ENCODE results near the gene ELFN2. TPM values are rescaled to one million over a fixed set of nuclear protein-coding genes. Genes with fewer than 3 reads are reported as not detected.

Gene ELFN2
- total RNA-seq: under 0.01 and 0.32 TPM in 2 replicates

DNA sequence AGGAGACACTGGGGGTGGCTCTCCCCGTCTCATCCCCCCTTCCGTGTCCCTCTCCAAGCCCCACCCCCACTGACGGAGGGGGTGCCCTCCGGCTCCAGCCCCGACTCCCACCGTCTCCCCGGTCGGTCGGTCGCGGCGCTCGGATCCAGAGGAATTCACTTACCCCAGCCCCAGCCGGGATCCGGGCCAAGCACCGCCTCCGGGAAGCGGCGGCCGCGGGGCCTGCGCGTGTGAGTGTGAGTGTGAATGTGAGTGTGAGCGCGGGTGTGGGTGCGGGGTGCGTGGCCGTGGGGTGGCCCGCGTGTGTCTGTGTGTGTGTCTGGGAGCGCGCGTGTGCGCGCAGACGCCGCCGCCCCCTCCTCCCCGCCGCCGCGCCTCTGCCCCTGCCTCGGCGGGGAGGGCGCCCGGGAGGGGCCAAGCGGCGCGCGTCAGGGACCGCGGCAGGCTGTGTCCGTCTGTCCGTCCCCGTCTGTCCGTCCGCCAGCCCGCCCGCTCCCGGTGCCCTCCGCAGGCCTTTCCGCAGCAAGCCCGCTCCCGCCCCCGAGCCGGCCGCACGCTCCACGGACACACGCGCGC is at the start of gene ELFN2:
ELFN2 (minus strand) TSS at position 345 of the 576 bp plus-strand sequence. CDS start 51,945 bp downstream, outside the sequence.
- peak; percentile 30 for DNase-seq (ENCODE audit: low read depth)
- no peak for TF ChIP-seq CTCF (IDR thresholded peaks at IDR 0.05; ENCODE audit: insufficient read depth, low read depth, low read length)
- peak within 1 kb of the TSS; percentile 60 for H3K4me3 ChIP-seq (ENCODE audit: low read depth, low read length)

GRCh38 chr22:37476389-37477329 is 49.4 kb upstream of the ELFN2 start:
- DNase-seq (ENCODE audit: low read depth): no peak
- no peak for TF ChIP-seq CTCF (IDR thresholded peaks at IDR 0.05; ENCODE audit: insufficient read depth, low read depth, low read length)
- no peak overlapping the region for H3K4me3 ChIP-seq (ENCODE audit: low read depth, low read length)

GRCh38 chr22:37474447-37475090 is 47.3 kb upstream of the ELFN2 start:
- no peak overlapping the region for H3K4me3 ChIP-seq (ENCODE audit: low read depth, low read length)
- no peak for TF ChIP-seq CTCF (IDR thresholded peaks at IDR 0.05; ENCODE audit: insufficient read depth, low read depth, low read length)
- DNase-seq (ENCODE audit: low read depth): no peak

- DNase-seq (ENCODE audit: low read depth): no peak
- TF ChIP-seq CTCF (IDR thresholded peaks at IDR 0.05; ENCODE audit: insufficient read depth, low read depth, low read length): no peak
- no peak overlapping the region for H3K4me3 ChIP-seq (ENCODE audit: low read depth, low read length)
Observed at GRCh38 chr22:37473437-37473946, 46.2 kb upstream of the ELFN2 start.

- no peak overlapping the region for H3K4me3 ChIP-seq (ENCODE audit: low read depth, low read length)
- TF ChIP-seq CTCF (IDR thresholded peaks at IDR 0.05; ENCODE audit: insufficient read depth, low read depth, low read length): peak; percentile 72
- DNase-seq (ENCODE audit: low read depth): peak; percentile 36
Observed at GRCh38 chr22:37472418-37473006, 45.2 kb upstream of the ELFN2 start.

DNA sequence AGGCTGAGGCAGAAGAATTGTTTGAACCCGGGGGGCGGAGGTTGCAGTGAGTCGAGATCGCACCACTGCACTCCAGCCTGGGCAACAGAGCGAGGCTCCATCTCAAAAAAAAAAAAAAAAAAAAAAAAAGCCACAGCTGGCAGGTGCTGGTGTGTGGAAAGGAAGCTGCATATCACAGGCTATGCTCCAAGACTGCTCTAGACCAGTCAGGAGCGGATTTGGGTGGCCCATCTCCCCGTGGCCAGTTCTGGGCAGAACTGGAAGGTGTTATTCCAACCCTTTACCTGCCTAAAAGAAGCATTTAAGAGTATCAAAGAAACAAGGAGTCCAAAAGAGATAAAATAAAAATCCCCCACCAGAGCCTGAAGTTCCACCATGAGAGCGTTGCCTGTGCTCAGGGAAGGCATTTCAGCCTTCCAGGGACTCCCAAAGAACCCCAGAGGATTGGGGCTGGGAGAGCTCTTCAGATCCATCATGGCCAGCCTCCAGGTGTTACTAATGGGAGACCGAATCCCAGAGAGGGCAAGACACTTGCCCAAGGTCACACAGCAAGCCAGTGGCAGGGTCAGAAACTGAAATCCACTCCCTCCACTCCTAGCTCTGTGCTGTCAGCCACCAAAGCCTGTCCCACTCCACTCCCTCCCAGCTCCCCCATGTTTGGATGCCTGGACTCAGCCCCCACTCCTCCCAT is 44.6 kb upstream of the ELFN2 start:
- no peak for TF ChIP-seq CTCF (IDR thresholded peaks at IDR 0.05; ENCODE audit: insufficient read depth, low read depth, low read length)
- no peak for DNase-seq (ENCODE audit: low read depth)
- H3K4me3 ChIP-seq (ENCODE audit: low read depth, low read length): no peak overlapping the region

Measured in fibroblast of villous mesenchyme (primary cell).